AG09309 (cell line): ENCODE measurements around the gene SAFB.

Experiments used
- DNase-seq: peaks from one replicate; pipeline ENCODE4 v3.0.0-alpha.2; 2010; ENCODE audit warnings: low read depth
- H3K4me3 ChIP-seq: 2 replicates; pipeline ENCODE4 v1.5.1; 2011; ENCODE audit warnings: mild to moderate bottlenecking, low read depth, low read length, moderate library complexity; ENCODE audit not compliant: control insufficient read depth
- TF ChIP-seq, protein P1 (sequence below): IDR thresholded peaks from 2 replicates; pipeline ENCODE4 v1.5.1; 2011; ENCODE audit warnings: mild to moderate bottlenecking, low read depth, low read length, inconsistent platforms; ENCODE audit not compliant: insufficient read depth, control insufficient read depth; ENCODE audit errors: missing control alignments

Gene SAFB

GRCh38 chr19:5677136-5677535, 54.3 kb downstream of the SAFB start:
- H3K4me3 ChIP-seq, result no peak overlapping the region
- no peak for DNase-seq
- TF ChIP-seq, protein P1, sequence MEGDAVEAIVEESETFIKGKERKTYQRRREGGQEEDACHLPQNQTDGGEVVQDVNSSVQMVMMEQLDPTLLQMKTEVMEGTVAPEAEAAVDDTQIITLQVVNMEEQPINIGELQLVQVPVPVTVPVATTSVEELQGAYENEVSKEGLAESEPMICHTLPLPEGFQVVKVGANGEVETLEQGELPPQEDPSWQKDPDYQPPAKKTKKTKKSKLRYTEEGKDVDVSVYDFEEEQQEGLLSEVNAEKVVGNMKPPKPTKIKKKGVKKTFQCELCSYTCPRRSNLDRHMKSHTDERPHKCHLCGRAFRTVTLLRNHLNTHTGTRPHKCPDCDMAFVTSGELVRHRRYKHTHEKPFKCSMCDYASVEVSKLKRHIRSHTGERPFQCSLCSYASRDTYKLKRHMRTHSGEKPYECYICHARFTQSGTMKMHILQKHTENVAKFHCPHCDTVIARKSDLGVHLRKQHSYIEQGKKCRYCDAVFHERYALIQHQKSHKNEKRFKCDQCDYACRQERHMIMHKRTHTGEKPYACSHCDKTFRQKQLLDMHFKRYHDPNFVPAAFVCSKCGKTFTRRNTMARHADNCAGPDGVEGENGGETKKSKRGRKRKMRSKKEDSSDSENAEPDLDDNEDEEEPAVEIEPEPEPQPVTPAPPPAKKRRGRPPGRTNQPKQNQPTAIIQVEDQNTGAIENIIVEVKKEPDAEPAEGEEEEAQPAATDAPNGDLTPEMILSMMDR, result no peak

- TF ChIP-seq, protein P1, result no peak
- DNase-seq, result no peak
- H3K4me3 ChIP-seq, result no peak overlapping the region
Observed at GRCh38 chr19:5677580-5677979, 54.7 kb downstream of the SAFB start.

GRCh38 chr19:5678071-5678718, 55.3 kb downstream of the SAFB start:
- no peak overlapping the region for H3K4me3 ChIP-seq
- DNase-seq, result no peak
- TF ChIP-seq, protein P1, result no peak

DNA sequence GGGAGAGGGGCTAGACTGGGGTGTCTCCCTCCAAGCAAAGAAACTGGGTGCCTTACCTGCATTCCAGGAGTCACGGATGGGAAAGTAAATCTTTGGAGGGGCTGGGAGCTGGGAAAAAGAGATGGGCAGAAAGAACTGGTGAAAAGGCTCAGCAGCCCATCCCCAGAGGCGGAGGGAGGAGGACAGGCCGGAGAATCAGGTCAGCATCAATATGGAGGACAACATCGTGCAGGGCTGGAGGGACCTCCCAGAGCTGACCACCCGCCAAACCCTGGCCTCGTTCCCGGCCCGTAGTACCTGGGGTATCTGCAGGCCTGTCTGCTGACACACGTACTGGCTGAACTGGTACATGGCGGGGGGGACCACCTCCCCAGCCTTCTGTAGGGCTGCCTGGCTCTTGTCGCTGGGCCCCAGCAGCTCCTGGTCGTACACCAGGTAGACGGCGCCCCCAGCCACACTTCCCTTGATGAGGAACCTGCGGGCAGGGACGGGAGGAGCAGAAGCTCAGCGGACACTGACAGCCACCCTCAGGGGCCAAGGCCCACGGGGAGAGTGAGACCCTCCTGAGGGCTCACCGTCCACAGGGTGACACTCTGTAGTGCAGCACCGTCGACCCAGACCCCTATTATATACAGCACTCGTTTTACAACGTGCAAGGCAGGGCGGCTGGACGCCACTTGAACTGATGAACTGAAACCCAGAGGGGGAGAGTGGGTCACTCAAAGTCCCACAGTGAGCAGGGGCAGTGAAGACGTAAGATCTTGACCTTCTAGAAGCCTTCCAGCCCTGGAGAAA, 56.6 kb downstream of the SAFB start:
- peak overlapping the region; percentile 85 for H3K4me3 ChIP-seq
- TF ChIP-seq, protein P1, result no peak
- no peak for DNase-seq

DNA sequence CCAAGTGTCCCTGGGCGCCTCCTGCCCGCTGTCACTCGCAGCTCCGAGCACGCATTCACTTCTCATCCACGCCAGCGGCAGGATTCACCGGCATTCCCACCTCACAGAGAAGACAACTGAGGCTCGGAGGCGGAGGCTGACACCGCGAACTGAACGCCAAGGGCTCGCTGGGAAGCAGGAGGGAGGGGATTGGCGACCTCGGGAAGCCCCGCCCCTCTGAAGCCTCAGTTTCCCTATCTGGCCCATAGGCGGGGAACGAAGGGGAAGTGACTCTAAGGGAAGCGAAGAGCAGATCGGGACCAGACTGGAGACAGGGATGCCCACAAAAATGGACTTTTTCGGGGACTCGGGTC, 57.2 kb downstream of the SAFB start:
- peak overlapping the region; percentile 85 for H3K4me3 ChIP-seq
- TF ChIP-seq, protein P1, result no peak
- DNase-seq, result no peak

- TF ChIP-seq, protein P1, result no peak
- peak; percentile 94 for DNase-seq
- peak within 1 kb of the TSS; percentile 85 for H3K4me3 ChIP-seq
Observed at GRCh38 chr19:5680437-5681368, 57.8 kb downstream of the SAFB start, which contains the start of the genes HSD11B1L and MICOS13. HSD11B1L (plus strand) TSS chr19:5681027; CDS start chr19:5684833, 3,806 bp downstream. MICOS13 (minus strand) TSS chr19:5680516; CDS start chr19:5680486, 30 bp downstream.
